HEK293 (cell line): ENCODE measurements around the gene CCDC183.
"Not testable (repeated sequence)": the region's sequence is repeated elsewhere in the genome, so short reads cannot be mapped to it uniquely, and the experiment has no call there.

Experiments
- CTCF ChIA-PET: fragments of 350-600 bp; formaldehyde crosslinking; extraction: SDS; loops from one replicate; lab custom pipeline; 2021; ENCODE audit warnings: antibody characterized with exemption; lab: Yijun Ruan, JAX
- POLR2A ChIA-PET: fragments of 300-600 bp; formaldehyde crosslinking; extraction: SDS; loops from one replicate; lab custom pipeline; 2020; ENCODE audit warnings: antibody characterized with exemption, inconsistent platforms; lab: Yijun Ruan, JAX
- H3K27ac ChIP-seq: fragments of 200-500 bp; sonication (Bioruptor generic); 2 replicates; pipeline ENCODE4 v1.5.1; 2014; ENCODE audit warnings: low read depth, low read length, control low read depth, inconsistent platforms; ENCODE audit errors: extremely low read depth
- H3K36me3 ChIP-seq, 2 experiments: fragments of 200-500 bp in 1 of 2; sonication (Bioruptor generic) in 1 of 2; 1 replicate in 1 of 2; 2 replicates in 1 of 2; pipeline ENCODE4 v1.5.1; 2014 to 2017; ENCODE audit warnings: inconsistent platforms in 2 of 2, low read length in 2 of 2; ENCODE audit not compliant: control insufficient read depth in 2 of 2, insufficient read depth in 1 of 2
- H3K4me1 ChIP-seq: fragments of 200-500 bp; sonication (Bioruptor generic); 2 replicates; pipeline ENCODE4 v1.5.1; 2014; ENCODE audit warnings: mild to moderate bottlenecking, low read length, inconsistent platforms; ENCODE audit not compliant: control insufficient read depth, insufficient read depth
- H3K4me3 ChIP-seq: 2 replicates; pipeline ENCODE4 v1.5.1; 2011; ENCODE audit warnings: low read depth, mild to moderate bottlenecking, control low read depth, low read length, moderate library complexity
- H3K9me3 ChIP-seq: fragments of 200-500 bp; sonication (Bioruptor generic); 2 replicates; pipeline ENCODE4 v1.5.1; 2014; ENCODE audit warnings: low read depth, low read length, inconsistent platforms; ENCODE audit not compliant: control insufficient read depth, insufficient read depth
- EGR2 ChIP-seq: fragments of 450-650 bp; formaldehyde crosslinking; IDR thresholded peaks from 2 replicates; pipeline ENCODE4 v1.5.1; 2016; ENCODE audit warnings: low read depth, missing biosample characterization, missing genetic modification characterization
- GLIS1 ChIP-seq: fragments of 450-650 bp; formaldehyde crosslinking; IDR thresholded peaks from 2 replicates; pipeline ENCODE4 v1.5.1; 2016; ENCODE audit warnings: missing biosample characterization, missing genetic modification characterization
- GLIS2 ChIP-seq: fragments of 450-650 bp; formaldehyde crosslinking; IDR thresholded peaks from 2 replicates; pipeline ENCODE4 v1.5.1; 2016; ENCODE audit warnings: missing biosample characterization, missing genetic modification characterization
- IKZF3 ChIP-seq: fragments of 450-650 bp; IDR thresholded peaks from 2 replicates; pipeline ENCODE4 v1.5.0; 2018; ENCODE audit warnings: missing biosample characterization, mild to moderate bottlenecking, missing genetic modification characterization, moderate library complexity
- KLF1 ChIP-seq: fragments of 450-650 bp; formaldehyde crosslinking; IDR thresholded peaks from 2 replicates; pipeline ENCODE4 v1.5.1; 2016; ENCODE audit warnings: missing biosample characterization, missing genetic modification characterization
- SP2 ChIP-seq: fragments of 450-650 bp; formaldehyde crosslinking; IDR thresholded peaks from 2 replicates; pipeline ENCODE4 v1.5.1; 2016; ENCODE audit warnings: missing biosample characterization, missing genetic modification characterization
- SP3 ChIP-seq: fragments of 450-650 bp; formaldehyde crosslinking; IDR thresholded peaks from 2 replicates; pipeline ENCODE4 v1.5.1; 2016; ENCODE audit warnings: missing biosample characterization, missing genetic modification characterization
- ZBTB17 ChIP-seq: fragments of 450-650 bp; formaldehyde crosslinking; IDR thresholded peaks from 2 replicates; pipeline ENCODE4 v1.5.1; 2016; ENCODE audit warnings: missing biosample characterization, missing genetic modification characterization
- ZBTB8A ChIP-seq: fragments of 450-650 bp; formaldehyde crosslinking; IDR thresholded peaks from 2 replicates; pipeline ENCODE4 v1.5.1; 2016; ENCODE audit warnings: missing biosample characterization, missing genetic modification characterization
- ZFHX2 ChIP-seq: fragments of 450-650 bp; formaldehyde crosslinking; conservative IDR thresholded peaks from 2 replicates; pipeline ENCODE4 v1.5.1; 2016; ENCODE audit warnings: missing biosample characterization, missing genetic modification characterization
- ZFP69B ChIP-seq: fragments of 450-650 bp; formaldehyde crosslinking; IDR thresholded peaks from 2 replicates; pipeline ENCODE4 v1.5.1; 2016; ENCODE audit warnings: missing biosample characterization, missing genetic modification characterization
- ZNF2 ChIP-seq: fragments of 450-650 bp; formaldehyde crosslinking; IDR thresholded peaks from 2 replicates; pipeline ENCODE4 v1.5.1; 2016; ENCODE audit warnings: missing biosample characterization, missing genetic modification characterization
- ZNF335 ChIP-seq: fragments of 450-650 bp; formaldehyde crosslinking; conservative IDR thresholded peaks from 2 replicates; pipeline ENCODE4 v1.5.1; 2016; ENCODE audit warnings: missing biosample characterization, missing genetic modification characterization
- ZNF366 ChIP-seq: fragments of 450-650 bp; formaldehyde crosslinking; conservative IDR thresholded peaks from 2 replicates; pipeline ENCODE4 v1.5.1; 2016; ENCODE audit warnings: missing biosample characterization, missing genetic modification characterization
- ZNF394 ChIP-seq: fragments of 450-650 bp; formaldehyde crosslinking; IDR thresholded peaks from 2 replicates; pipeline ENCODE4 v1.5.1; 2016; ENCODE audit warnings: missing biosample characterization, missing genetic modification characterization, mild to moderate bottlenecking, moderate library complexity, borderline replicate concordance
- ZNF600 ChIP-seq: fragments of 450-650 bp; formaldehyde crosslinking; IDR thresholded peaks from 2 replicates; pipeline ENCODE4 v1.5.1; 2016; ENCODE audit warnings: missing biosample characterization, missing genetic modification characterization
- ZNF654 ChIP-seq: fragments of 450-650 bp; formaldehyde crosslinking; IDR thresholded peaks from 2 replicates; pipeline ENCODE4 v1.5.1; 2016; ENCODE audit warnings: low read depth, missing biosample characterization, missing genetic modification characterization
- ZNF660 ChIP-seq: fragments of 450-650 bp; IDR thresholded peaks from 2 replicates; pipeline ENCODE4 v1.5.1; 2018; ENCODE audit warnings: missing biosample characterization, mild to moderate bottlenecking, missing genetic modification characterization
- ZXDB ChIP-seq: fragments of 450-650 bp; formaldehyde crosslinking; IDR thresholded peaks from 2 replicates; pipeline ENCODE4 v1.5.1; 2016; ENCODE audit warnings: missing biosample characterization, missing genetic modification characterization
- TF ChIP-seq, protein P1 (sequence below): fragments of 450-650 bp; formaldehyde crosslinking; IDR thresholded peaks from 2 replicates; pipeline ENCODE4 v1.5.1; 2016; ENCODE audit warnings: missing biosample characterization, missing genetic modification characterization
- TF ChIP-seq, protein P2 (sequence below): fragments of 450-650 bp; formaldehyde crosslinking; IDR thresholded peaks from 2 replicates; pipeline ENCODE4 v1.5.1; 2016; ENCODE audit warnings: missing biosample characterization, missing genetic modification characterization
- TF ChIP-seq, protein P3 (sequence below): fragments of 450-650 bp; formaldehyde crosslinking; IDR thresholded peaks from 2 replicates; pipeline ENCODE4 v1.5.1; 2016; ENCODE audit warnings: missing biosample characterization, missing genetic modification characterization
- TF ChIP-seq, protein P4 (sequence below): fragments of 450-650 bp; formaldehyde crosslinking; IDR thresholded peaks from 2 replicates; pipeline ENCODE4 v1.5.1; 2016; ENCODE audit warnings: missing biosample characterization, missing genetic modification characterization

CCDC183 gene

DNA sequence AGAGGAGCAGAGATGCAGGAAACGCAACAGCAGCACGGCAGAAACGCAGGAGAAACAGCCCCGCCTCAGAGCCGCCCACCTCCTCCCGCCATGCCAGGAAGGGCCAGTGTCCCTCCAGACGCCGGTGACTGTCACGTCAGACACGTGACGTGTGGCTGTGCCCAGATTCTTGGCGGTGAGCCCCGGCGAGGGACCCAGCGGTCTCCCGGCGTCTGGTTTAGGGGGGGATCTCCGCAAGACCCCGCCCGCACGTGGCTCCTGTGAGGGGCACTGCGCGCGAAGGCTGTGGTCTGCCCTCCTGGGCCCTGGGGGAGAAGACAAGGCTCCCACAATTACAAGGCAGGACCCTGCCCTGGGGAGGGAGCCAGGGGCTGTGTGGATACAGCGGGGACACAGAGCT, 35.7 kb upstream of the CCDC183 start:
- Histone ChIP-seq H3K36me3 (no peaks in the 10 kb centered on the region), H3K9me3 (no peaks in the 10 kb centered on the region), H3K4me1 (no peaks in the 10 kb centered on the region), H3K27ac (no peak overlapping the region), H3K4me3 (no peak overlapping the region)
- ChIA-PET POLR2A (interaction anchor here (0.7 to 1.4 kb wide), 2 partner anchors 32 to 33 kb away, joined by 3 to 14 read pairs; no protein-coding TSS in a partner anchor), CTCF (interaction anchor here (0.6 to 5.9 kb wide), 17 partner anchors 9 to 494 kb away, joined by 3 to 54 read pairs (median 5); no protein-coding TSS in a partner anchor)
- no peak for TF ChIP-seq SP3

DNA sequence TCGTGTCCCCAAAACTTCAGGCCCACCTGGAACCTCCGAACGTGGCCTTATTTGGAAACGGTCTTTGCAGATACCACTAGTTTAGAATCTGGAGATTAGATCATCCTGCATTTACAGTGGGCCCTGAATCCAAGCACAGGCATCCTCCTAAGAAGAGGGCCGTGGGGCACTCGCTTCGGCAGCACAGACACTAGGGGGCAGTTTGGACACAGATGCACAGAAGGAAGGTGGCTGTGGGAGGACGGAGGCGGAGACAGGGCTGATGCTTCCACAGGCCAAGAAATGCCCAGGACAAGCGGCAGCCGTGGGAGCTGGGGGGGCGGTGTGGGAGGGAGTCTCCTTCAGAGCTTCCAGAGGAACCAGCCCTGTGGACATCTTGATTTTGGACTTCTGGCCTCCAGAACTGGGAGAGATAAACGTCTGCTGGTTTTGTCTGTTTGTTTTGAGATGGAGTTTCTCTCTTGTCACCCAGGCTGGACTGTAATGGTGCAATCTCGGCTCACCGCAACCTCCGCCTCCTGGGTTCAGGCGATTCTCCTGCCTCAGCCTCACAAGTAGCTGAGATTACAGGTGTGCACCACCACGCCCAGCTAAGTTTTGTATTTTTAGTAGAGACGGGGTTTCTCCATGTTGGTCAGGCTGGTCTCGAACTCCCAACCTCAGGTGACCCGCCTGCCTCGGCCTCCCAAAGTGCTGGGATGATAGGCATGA, 35.1 kb upstream of the CCDC183 start:
- not testable (repeated sequence) for H3K36me3 ChIP-seq, H3K4me1 ChIP-seq, H3K27ac ChIP-seq, H3K4me3 ChIP-seq, H3K9me3 ChIP-seq
- CTCF ChIA-PET, result interaction anchor here (0.6 to 5.9 kb wide), 22 partner anchors 10 to 367 kb away, joined by 3 to 54 read pairs (median 5); no protein-coding TSS in a partner anchor
- POLR2A ChIA-PET, result interaction anchor here (0.6 to 1.4 kb wide), 3 partner anchors 33 to 46 kb away, joined by 3 to 14 read pairs (median 3); no protein-coding TSS in a partner anchor
- TF ChIP-seq SP3, result 0 out of 2 replicates have a peak, but pooled peaks have one; percentile 37
- TF ChIP-seq ZNF366 (tag by site-specific recombination), result 0 out of 2 replicates have a peak, but pooled peaks have one; percentile 32
- TF ChIP-seq, protein P1, sequence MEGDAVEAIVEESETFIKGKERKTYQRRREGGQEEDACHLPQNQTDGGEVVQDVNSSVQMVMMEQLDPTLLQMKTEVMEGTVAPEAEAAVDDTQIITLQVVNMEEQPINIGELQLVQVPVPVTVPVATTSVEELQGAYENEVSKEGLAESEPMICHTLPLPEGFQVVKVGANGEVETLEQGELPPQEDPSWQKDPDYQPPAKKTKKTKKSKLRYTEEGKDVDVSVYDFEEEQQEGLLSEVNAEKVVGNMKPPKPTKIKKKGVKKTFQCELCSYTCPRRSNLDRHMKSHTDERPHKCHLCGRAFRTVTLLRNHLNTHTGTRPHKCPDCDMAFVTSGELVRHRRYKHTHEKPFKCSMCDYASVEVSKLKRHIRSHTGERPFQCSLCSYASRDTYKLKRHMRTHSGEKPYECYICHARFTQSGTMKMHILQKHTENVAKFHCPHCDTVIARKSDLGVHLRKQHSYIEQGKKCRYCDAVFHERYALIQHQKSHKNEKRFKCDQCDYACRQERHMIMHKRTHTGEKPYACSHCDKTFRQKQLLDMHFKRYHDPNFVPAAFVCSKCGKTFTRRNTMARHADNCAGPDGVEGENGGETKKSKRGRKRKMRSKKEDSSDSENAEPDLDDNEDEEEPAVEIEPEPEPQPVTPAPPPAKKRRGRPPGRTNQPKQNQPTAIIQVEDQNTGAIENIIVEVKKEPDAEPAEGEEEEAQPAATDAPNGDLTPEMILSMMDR (tag by site-specific recombination), result peak; percentile 69
- 0 out of 2 replicates have a peak, but pooled peaks have one; percentile 37 for TF ChIP-seq IKZF3 (tag by site-specific recombination)
- TF ChIP-seq GLIS1 (tag by site-specific recombination), result peak; percentile 19; the same call in 1 of the 2 replicates
- peak; percentile 36; the same call in 1 of the 2 replicates for TF ChIP-seq ZNF600 (tag by site-specific recombination)
- TF ChIP-seq GLIS2 (tag by site-specific recombination), result peak; percentile 44
- TF ChIP-seq ZFP69B (tag by site-specific recombination), result peak; percentile 71
- 0 out of 2 replicates have a peak, but pooled peaks have one; percentile 31 for TF ChIP-seq ZBTB8A (tag by site-specific recombination)
- TF ChIP-seq, protein P2, sequence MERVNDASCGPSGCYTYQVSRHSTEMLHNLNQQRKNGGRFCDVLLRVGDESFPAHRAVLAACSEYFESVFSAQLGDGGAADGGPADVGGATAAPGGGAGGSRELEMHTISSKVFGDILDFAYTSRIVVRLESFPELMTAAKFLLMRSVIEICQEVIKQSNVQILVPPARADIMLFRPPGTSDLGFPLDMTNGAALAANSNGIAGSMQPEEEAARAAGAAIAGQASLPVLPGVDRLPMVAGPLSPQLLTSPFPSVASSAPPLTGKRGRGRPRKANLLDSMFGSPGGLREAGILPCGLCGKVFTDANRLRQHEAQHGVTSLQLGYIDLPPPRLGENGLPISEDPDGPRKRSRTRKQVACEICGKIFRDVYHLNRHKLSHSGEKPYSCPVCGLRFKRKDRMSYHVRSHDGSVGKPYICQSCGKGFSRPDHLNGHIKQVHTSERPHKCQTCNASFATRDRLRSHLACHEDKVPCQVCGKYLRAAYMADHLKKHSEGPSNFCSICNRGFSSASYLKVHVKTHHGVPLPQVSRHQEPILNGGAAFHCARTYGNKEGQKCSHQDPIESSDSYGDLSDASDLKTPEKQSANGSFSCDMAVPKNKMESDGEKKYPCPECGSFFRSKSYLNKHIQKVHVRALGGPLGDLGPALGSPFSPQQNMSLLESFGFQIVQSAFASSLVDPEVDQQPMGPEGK (tag by site-specific recombination), result peak; percentile 57
- TF ChIP-seq ZNF2 (tag by site-specific recombination), result peak; percentile 98
- peak; percentile 98 for TF ChIP-seq EGR2 (tag by site-specific recombination)
- TF ChIP-seq SP2 (tag by site-specific recombination), result peak; percentile 49
- TF ChIP-seq, protein P3, sequence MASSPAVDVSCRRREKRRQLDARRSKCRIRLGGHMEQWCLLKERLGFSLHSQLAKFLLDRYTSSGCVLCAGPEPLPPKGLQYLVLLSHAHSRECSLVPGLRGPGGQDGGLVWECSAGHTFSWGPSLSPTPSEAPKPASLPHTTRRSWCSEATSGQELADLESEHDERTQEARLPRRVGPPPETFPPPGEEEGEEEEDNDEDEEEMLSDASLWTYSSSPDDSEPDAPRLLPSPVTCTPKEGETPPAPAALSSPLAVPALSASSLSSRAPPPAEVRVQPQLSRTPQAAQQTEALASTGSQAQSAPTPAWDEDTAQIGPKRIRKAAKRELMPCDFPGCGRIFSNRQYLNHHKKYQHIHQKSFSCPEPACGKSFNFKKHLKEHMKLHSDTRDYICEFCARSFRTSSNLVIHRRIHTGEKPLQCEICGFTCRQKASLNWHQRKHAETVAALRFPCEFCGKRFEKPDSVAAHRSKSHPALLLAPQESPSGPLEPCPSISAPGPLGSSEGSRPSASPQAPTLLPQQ (tag by site-specific recombination), result peak; percentile 69
- peak; percentile 46; the same call in 1 of the 2 replicates for TF ChIP-seq ZNF335
- TF ChIP-seq ZBTB17 (tag by site-specific recombination), result peak; percentile 62; the same call in 1 of the 2 replicates
- TF ChIP-seq ZNF660, result peak; percentile 76; the same call in 1 of the 2 replicates
- peak; percentile 25; the same call in 1 of the 2 replicates for TF ChIP-seq ZXDB (tag by site-specific recombination)
- TF ChIP-seq KLF1, result 0 out of 2 replicates have a peak, but pooled peaks have one; percentile 8
- TF ChIP-seq ZFHX2 (tag by site-specific recombination), result peak; percentile 99
- TF ChIP-seq, protein P4, sequence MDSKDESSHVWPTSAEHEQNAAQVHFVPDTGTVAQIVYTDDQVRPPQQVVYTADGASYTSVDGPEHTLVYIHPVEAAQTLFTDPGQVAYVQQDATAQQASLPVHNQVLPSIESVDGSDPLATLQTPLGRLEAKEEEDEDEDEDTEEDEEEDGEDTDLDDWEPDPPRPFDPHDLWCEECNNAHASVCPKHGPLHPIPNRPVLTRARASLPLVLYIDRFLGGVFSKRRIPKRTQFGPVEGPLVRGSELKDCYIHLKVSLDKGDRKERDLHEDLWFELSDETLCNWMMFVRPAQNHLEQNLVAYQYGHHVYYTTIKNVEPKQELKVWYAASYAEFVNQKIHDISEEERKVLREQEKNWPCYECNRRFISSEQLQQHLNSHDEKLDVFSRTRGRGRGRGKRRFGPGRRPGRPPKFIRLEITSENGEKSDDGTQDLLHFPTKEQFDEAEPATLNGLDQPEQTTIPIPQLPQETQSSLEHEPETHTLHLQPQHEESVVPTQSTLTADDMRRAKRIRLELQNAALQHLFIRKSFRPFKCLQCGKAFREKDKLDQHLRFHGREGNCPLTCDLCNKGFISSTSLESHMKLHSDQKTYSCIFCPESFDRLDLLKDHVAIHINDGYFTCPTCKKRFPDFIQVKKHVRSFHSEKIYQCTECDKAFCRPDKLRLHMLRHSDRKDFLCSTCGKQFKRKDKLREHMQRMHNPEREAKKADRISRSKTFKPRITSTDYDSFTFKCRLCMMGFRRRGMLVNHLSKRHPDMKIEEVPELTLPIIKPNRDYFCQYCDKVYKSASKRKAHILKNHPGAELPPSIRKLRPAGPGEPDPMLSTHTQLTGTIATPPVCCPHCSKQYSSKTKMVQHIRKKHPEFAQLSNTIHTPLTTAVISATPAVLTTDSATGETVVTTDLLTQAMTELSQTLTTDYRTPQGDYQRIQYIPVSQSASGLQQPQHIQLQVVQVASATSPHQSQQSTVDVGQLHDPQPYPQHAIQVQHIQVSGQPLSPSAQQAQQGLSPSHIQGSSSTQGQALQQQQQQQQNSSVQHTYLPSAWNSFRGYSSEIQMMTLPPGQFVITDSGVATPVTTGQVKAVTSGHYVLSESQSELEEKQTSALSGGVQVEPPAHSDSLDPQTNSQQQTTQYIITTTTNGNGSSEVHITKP (tag by site-specific recombination), result peak; percentile 54
- peak; percentile 64 for TF ChIP-seq ZNF654 (tag by site-specific recombination)
- TF ChIP-seq ZNF394 (tag by site-specific recombination), result 0 out of 2 replicates have a peak, but pooled peaks have one; percentile 9
